GM19463 (cell line): ENCODE results near the gene OR1B1.
"Not testable (repeated sequence)": the region's sequence is repeated elsewhere in the genome, so short reads cannot be mapped to it uniquely, and the experiment has no call there.

Source experiments
- ATAC-seq: cut with Tn5 transposase; IDR thresholded peaks from one replicate; pipeline ENCODE4 v1.9.1; 2021; ENCODE audit warnings: mild to moderate bottlenecking, moderate library complexity; ENCODE audit not compliant: unreplicated experiment

OR1B1 gene

DNA sequence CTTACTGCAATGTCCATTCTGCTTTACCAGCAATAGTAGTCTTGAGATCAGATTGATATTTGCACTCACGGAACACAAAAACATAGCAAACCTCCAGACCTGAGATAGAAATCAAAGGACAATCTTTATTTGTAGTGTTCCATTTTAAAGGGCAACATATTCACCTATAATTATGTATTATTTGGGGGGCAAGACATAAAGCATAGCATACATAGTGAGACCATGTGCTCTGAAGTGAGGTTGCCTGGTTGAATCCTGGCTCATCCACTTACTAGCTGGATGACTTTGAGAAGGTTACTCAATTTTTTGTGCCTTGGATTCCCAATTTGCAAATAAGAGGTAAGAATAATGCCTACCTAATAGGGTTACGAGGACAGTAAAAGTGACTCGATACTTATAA lies at the start of gene OR1B1:
Gene OR1B1 (minus strand): TSS at position 101 of the 400 bp plus-strand sequence.
- no peak for ATAC-seq

DNA sequence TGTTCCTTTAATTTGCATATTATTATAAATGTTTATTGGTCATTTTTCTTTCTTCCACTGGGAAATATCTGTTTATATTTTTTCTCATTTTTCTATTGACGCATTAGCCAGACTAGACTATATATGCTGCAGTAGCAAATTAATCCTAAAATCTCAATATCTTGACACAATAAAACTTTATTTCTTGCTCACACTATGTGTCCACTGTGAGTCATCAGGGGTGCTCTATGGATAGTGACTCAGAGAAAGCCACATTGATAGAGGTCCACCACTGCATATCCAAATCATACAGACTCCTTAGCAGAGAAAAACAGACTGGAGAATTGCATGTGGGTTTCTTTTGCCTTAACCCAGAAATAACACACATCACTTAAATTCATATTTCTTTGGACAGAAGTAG lies 38.3 kb upstream of the OR1B1 start:
- ATAC-seq, result no peak

DNA sequence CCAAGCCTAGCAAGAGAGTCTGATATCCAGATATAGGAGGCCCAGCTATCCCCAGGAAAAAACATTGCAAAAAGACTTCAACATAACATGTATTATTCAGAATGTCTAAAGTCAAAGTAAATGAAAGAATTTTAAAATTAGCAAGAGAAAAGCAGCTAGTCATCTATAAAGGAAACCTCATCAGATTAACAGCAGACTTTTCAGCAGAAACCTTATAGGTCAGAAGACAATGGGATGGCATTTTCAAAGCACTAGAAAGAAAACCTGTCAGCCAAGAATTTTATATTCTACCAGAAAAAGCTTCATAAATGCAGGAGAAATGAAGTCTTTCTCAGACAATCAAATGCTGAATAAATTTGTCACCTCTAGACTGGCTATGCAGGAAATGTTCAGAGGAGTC lies 27.4 kb upstream of the OR1B1 start:
- ATAC-seq, result no peak

DNA sequence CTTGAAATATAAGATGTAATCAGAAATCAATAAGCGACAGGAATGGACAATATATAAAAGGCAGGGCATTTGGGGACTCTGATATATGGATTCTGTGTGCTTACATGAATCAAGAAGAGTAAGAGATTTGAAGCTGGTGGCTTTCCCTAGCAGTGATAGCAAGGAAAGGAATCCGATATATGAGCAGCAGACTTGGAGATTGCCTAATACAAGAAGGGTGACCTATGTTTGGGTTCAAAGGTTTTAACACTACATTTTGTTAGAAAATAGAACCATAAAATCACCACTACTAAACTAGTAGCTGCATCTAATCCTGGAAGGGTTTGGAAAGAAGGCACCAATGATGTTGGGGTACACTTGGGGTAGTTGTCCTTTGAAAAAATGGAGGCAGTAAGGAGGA lies 15.1 kb upstream of the OR1B1 start:
- no peak for ATAC-seq

DNA sequence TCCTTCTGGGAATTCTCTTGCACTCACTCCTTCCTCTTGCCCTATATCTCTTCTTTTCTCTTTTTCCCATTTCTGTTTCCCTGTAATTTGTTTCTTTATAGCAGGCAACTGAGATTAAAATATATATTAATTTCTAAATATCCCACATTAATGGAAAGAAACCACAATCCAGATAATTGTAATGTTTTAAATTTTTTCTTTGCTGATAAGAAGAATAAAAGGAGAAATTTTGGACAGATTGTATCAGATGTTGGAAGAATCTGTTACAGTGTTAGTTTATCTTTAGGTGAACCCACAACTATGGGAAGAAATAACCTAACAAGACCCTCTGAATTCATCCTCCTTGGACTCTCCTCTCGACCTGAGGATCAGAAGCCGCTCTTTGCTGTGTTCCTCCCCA lies 4.0 kb upstream of the OR1B1 start, which contains the start of gene OR1L1:
Gene OR1L1 (plus strand): TSS at position 301 of the 400 bp plus-strand sequence. CDS start 0 bp downstream, at position 301.
- ATAC-seq, result no peak

DNA sequence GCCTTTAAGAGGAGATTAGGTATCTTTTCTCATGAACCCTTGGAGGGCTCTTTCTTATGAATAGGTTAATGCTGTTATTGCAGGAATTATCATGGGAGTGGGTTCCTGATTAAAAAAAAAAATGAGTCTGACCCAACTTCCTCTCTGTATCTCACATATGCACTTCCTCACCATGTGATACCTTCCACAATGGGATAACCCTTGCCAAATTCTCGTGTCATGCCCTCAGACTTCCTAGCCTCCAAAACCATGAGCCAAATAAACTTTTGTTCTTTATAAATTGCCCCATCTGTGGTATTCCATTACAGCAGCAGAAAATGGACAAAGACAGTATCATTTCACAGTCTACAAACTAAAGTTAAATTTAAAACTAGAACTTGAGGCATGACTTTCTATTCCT lies 1.0 kb downstream of the OR1B1 start:
- no peak for ATAC-seq

DNA sequence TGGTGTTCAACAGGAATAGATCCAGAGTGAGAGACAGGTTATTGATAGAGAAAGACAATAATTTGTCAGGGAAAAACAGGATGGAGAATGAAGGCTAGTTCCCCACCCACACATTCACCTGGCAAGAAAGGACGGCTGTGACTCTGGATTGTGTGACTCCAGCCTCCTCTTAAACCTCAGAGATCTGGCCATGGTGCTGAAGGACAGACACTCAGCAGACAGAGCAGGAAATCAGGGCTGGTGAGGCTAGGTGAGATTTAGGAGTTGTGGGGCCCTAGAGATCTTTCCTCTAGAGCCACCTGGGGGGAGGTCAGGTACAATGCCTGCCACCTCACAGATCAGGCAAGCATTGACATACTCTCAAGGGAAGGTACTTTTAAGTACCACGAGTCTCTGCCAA lies 15.2 kb downstream of the OR1B1 start:
- ATAC-seq, result no peak

DNA sequence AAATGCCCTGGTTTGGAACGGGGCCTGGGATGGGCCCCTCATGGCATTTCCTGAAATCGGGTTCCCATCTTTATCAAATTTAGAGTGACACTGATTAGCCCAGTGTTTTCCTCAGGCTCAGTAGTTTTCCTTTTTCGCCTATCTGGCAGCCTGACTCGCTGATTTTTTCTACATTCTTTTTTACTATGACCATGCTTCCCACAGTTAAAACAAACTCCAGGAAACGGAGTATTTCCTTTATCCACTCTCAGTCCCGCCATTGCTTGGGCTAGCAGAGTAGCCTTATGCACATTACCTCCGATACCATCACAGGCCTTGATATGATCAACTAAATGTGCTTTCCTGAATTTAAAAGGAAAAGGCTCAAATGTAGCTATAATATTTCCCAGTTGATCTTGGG lies 37.4 kb downstream of the OR1B1 start:
- ATAC-seq, result no peak

DNA sequence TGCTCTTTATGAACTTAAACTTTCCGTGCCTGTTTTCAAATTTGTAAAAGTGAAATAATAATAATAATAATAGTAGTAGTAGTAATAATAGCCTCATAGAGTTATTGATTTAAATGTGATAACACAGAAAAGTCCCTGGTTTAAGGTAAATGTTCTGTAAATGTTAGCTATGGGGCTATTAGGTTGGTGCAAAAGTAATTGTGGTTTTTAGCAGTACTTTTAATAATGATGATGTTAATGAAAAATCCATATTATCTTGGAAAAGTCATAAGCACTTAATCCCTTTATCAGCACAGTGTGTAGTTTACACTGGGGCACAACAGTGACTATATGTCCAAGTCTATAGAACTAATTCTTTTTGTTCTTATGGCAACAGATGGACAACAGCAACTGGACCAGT lies 43.1 kb downstream of the OR1B1 start, which contains the start of gene OR1Q1:
Gene OR1Q1 (plus strand): TSS at position 377 of the 400 bp plus-strand sequence. CDS start 0 bp downstream, at position 377.
- ATAC-seq, result no peak

DNA sequence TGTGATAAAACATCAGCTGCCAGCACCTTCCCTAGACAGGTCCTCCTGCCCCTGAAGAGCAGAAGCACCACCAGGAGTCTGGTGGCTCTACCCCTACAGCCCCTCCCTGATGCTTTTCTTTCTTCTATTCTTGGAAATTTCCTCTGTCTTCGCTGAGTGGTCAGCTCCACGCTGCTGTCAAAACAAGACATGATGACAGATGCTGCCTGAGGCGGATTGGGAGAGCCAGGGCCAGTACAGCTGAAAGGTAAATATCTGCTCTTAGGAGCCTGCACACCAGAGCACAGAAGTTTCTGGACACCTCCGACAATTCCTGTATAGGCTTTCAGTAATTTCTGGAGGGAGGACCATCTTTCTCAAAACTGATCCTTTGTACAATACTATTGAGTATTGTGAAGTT lies 47.6 kb downstream of the OR1B1 start:
- no peak for ATAC-seq

DNA sequence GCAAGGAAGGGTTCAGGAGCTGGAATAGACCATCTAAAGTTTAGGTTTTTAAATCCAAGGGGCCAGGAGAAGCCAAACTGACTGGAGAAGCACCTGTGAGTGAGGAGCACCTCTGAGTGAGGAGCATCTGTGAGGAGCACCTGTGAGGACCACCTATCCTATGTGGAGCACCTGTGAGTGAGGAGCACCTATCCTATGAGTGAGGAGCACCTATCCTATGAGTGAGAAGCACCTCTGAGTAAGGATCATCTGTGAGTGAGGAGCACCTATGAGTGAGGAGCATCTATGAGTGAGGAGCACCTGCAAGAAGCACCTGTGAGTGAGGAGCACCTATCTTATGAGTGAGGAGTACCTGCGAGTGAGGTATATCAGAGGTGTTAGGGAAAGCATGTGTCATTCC lies 50.8 kb downstream of the OR1B1 start:
- no peak for ATAC-seq

DNA sequence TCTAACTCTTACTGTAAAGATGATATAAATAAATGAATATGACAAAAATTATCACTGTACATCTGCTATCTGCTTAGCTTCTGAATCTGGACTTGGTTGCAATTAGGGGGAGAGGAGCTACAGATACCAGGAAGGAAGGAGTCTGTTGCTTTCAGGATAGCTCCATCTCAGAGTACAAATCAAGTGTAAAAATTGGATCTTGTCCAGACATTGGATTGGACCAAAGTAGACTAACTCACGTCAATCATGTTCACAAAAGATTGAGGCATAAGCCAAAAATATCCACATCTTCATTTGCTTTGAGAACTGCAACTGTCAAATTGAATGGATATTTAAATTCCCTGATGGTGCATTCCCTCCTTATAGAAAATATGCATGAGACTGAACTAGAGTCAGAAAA lies 51.7 kb downstream of the OR1B1 start:
- ATAC-seq, result no peak

DNA sequence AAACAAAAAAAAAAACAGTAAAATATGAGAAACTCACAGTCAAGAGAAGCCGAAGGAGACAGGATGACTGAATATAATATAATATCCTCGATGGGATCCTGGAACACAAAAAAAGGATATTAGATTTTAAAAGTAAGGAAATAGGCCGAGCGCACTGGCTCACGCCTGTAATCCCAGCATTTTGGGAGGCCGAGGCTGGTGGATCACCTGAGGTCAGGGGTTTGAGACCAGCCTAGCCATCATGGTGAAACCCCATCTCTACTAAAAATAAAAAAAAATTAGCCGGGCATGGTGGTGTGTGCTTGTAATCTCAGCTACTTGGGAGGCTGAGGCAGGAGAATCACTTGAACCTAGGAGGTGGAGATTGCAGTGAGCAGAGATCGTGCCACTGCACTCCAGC lies 74.1 kb downstream of the OR1B1 start, which contains the start of gene OR1L8:
Gene OR1L8 (minus strand): TSS at position 101 of the 400 bp plus-strand sequence. CDS start 14,907 bp downstream, outside the sequence.
- ATAC-seq, result not testable (repeated sequence)

DNA sequence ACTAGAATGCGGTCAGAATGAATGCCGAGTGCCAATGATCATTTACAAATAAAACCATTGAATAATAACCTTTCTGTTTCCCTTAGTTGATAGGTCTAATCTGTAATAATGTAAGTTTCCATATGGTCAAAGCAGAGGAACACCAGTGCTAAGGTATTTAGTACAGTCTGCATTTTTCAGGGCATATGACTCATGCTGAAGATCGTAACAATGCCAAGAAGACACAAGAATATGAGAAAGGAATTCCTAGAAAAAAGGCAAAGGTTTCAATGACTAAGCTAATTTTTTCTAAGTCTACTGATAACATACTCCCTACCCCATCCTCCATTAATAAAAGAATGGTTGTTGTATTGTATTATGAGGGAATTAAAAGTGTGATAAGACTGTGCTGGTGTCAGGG lies 77.1 kb downstream of the OR1B1 start:
- ATAC-seq, result no peak

DNA sequence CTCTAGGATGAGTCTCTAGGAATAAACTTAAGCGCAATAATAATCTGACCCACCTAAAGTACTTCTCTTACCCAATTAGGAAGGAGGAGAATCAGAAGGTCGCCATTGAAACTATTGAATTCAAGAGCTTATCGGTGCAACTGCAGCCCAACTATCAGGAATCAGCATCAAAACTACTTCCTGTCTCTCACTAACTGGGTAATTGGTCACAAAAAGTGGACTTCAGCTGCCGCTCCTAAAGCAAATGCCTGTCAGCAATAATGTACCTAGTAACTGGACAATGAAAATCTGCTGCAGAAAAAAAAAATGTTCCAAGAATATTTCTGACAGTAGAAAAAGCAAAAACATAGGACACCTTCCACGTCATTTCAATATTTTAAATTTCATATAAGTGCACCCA lies 77.6 kb downstream of the OR1B1 start:
- no peak for ATAC-seq
